AG04449 (cell line): ENCODE data around the gene MADD.

Experiments
- CTCF ChIA-PET: fragments of 350-600 bp; formaldehyde crosslinking; extraction: SDS; loops from one replicate; lab custom pipeline; 2021; ENCODE audit warnings: antibody characterized with exemption; lab: Yijun Ruan, JAX
- POLR2A ChIA-PET: fragments of 400-600, 350-600 bp; formaldehyde crosslinking; extraction: SDS; loops from one replicate; lab custom pipeline; 2020; ENCODE audit warnings: antibody characterized with exemption, inconsistent platforms; lab: Yijun Ruan, JAX
- DNase-seq: peaks from one replicate; pipeline ENCODE4 v3.0.0-alpha.2; 2010; ENCODE audit warnings: low read depth, low spot score
- H3K4me3 ChIP-seq: 2 replicates; pipeline ENCODE4 v1.5.1; 2011; ENCODE audit warnings: low read depth, mild to moderate bottlenecking, control low read depth, low read length
- CTCF ChIP-seq: IDR thresholded peaks from one replicate; pipeline ENCODE4 v1.5.1; 2011; ENCODE audit warnings: mild to moderate bottlenecking, moderate library complexity, low read length, control low read depth, inconsistent platforms; ENCODE audit not compliant: insufficient read depth; ENCODE audit errors: missing control alignments

MADD gene

GRCh38 chr11:47245611-47246357, 24.1 kb upstream of the MADD start:
- H3K4me3 ChIP-seq = no peak overlapping the region
- no peak for DNase-seq
- no peak for TF ChIP-seq CTCF
- POLR2A ChIA-PET = no interaction called here
- CTCF ChIA-PET = interaction anchor here (1.1 to 7.0 kb wide), 5 partner anchors 9 to 128 kb away, joined by 3 to 55 read pairs (median 7); partner anchors contain the start of gene NR1H3

DNA sequence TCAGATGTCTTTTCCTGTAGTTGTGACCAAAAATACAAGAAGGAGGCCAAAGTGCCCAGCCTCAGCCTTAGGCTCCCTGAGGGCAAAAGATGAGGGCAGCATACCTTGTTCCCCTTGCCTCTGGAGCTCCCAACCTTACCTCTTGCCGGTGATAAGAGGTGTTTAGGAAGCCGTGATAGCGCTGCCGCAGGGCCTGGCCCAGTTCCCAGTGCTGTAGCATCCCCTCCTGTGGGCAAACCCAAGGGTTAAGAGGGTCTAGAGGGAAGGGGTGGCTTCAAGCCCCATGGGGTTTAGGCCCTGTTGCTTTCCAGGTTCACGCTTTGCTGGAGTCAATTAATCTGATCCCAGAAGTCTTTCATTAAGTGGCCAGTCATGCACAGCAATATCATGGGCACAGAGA, 22.4 kb upstream of the MADD start:
- DNase-seq = no peak
- ChIA-PET CTCF (interaction anchor here (0.8 to 7.0 kb wide), 6 partner anchors 8 to 107 kb away, joined by 4 to 55 read pairs (median 6); partner anchors contain the start of gene NR1H3), POLR2A (interaction anchor here (1.4 to 2.2 kb wide), 7 partner anchors 10 to 168 kb away, joined by 3 to 14 read pairs (median 6); no protein-coding TSS in a partner anchor)
- peak overlapping the region; percentile 72; the same call in 1 of the 2 replicates for H3K4me3 ChIP-seq
- no peak for TF ChIP-seq CTCF

DNA sequence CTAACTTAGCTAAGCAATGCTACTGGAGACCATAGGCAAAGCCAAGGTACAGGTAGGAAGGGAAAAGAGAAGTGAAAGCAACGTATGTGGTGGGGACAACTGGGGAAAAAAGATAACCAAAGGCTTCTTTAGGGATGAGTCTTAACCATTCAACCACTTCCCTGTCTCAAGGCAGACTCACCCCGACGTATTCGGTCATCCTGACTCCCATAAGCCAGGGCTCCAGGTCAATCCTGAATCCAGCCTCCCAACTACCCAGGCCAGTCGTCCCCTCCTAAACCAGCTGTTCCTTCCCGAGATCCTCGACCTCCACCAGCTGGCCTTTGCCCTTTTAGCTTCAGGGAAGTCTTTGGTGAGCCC, 21.6 kb upstream of the MADD start:
- peak overlapping the region; percentile 72 for H3K4me3 ChIP-seq
- ChIA-PET POLR2A (interaction anchor here (0.7 to 2.2 kb wide), 15 partner anchors 10 to 168 kb away, joined by 3 to 14 read pairs (median 5); partner anchors contain the start of gene NR1H3), CTCF (interaction anchor here (0.9 to 7.0 kb wide), 13 partner anchors 10 to 126 kb away, joined by 3 to 55 read pairs (median 5); partner anchors contain the start of genes NR1H3 and PACSIN3)
- no peak for DNase-seq
- no peak for TF ChIP-seq CTCF

GRCh38 chr11:47248664-47249377, 21.1 kb upstream of the MADD start, which contains the start of gene ACP2:
Gene ACP2, minus strand, starts transcription at chr11:47248814. Its CDS starts 25 bp downstream, at chr11:47248789.
- CTCF ChIA-PET = interaction anchor here (0.7 to 7.0 kb wide), 15 partner anchors 9 to 125 kb away, joined by 3 to 55 read pairs (median 4); partner anchors contain the start of genes ARFGAP2, NR1H3 and PACSIN3
- peak; percentile 48 for TF ChIP-seq CTCF
- peak within 1 kb of the TSS; percentile 72 for H3K4me3 ChIP-seq
- DNase-seq = no peak
- POLR2A ChIA-PET = interaction anchor here (0.7 to 2.2 kb wide), 15 partner anchors 9 to 167 kb away, joined by 3 to 14 read pairs (median 5); partner anchors contain the start of gene NR1H3

DNA sequence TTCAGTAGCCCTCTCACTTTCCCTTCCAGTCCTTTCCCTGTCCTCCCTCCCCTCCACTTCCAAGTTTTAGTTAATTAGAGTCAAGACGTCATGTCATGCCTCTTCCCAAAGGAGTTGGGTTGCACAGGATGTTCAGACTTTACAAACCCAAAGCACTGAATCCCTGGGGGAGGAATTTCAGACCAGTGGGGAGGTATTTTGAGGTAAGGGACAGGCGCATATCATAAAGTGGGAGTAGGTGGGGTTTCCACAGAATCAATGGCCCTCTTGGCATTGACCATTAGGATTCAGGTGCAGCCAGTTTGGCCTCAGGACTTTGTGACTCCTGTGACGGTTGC, 20.6 kb upstream of the MADD start:
- H3K4me3 ChIP-seq = peak overlapping the region; percentile 72
- no peak for TF ChIP-seq CTCF
- DNase-seq = no peak
- POLR2A ChIA-PET = interaction anchor here (1.3 to 2.2 kb wide), 5 partner anchors 12 to 167 kb away, joined by 3 to 14 read pairs (median 5); no protein-coding TSS in a partner anchor
- CTCF ChIA-PET = interaction anchor here (0.7 to 7.0 kb wide), 8 partner anchors 9 to 100 kb away, joined by 3 to 55 read pairs (median 6); partner anchors contain the start of genes ARFGAP2 and NR1H3
